ENCODE measurements around the gene FAM168A. TPM values are rescaled to one million over a fixed set of nuclear protein-coding genes. Genes with fewer than 3 reads are reported as not detected.

FAM168A gene
- total and polyA plus RNA-seq, 2 donors (not counting 1 experiment from before 2014, with no cell fraction given): 16.3 to 23.8 TPM

DNA sequence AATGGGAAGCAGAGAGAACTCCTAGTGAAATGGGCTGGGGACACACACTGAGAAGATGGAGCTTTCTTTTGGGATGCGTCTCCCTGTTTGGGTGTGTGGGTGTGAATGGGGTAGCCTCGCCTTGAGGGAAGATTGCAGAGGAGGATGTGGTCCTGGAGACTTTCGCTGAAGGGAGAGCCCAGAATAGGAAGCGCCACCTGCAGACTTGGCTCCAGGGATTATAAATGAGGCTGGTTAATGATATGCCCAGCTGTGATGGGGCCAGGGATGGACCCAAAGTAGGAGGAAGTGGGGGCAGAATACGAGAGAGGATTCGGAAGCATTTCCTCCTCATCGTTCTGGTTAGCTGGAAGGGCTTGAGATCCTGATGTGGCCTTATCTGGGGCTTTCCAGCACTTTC lies 208.0 kb downstream of the FAM168A start:
- DNase-seq (ENCODE audit: low read depth in 2 of 2): no peak

DNA sequence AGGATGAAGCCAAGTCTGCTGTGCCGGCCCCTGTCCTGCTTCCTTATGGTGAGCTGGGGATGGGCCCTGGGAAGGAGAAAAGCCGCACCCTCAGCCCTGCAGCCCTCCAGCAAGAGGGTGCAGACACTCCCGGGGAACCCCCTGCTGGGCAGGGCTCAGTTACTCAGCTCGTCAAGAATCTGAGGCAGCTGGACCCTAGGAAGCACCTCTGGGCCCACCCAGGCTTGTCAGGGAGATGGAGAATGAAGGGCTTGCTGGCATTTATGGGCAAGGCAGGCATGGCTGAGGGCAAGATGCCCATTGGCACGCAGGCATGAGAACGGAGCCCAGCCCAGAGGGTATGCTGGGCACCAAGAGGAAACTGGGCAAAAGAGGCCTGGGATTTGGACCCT lies 208.8 kb downstream of the FAM168A start:
- Histone ChIP-seq H3K4me2 (ENCODE audit: extremely low read depth, insufficient read depth, low read length) (no peak overlapping the region), H2AFZ (ENCODE audit: low read length) (no peak overlapping the region), H3K27me3 (ENCODE audit: control insufficient read depth, insufficient read depth, low read length) (no peaks in the 10 kb centered on the region), H4K20me1 (ENCODE audit: control insufficient read depth, extremely low read depth, insufficient read depth, low read length) (no peaks in the 10 kb centered on the region), H3K9me3 (ENCODE audit: control insufficient read depth, insufficient read depth, low read depth, low read length) (no peaks in the 10 kb centered on the region), H3K4me1 (ENCODE audit: control insufficient read depth, extremely low read depth, insufficient read depth, low read length) (no peaks in the 10 kb centered on the region), H3K36me3 (ENCODE audit: control insufficient read depth, insufficient read depth, low read length) (no peaks in the 10 kb centered on the region), H3K79me2 (ENCODE audit: control insufficient read depth, insufficient read depth, low read length) (peaks cover 3% of the 10 kb centered on the region), H3K4me3 (replicated peaks in 1 of 4; ENCODE audit: control extremely low read depth in 1 of 4, insufficient read depth in 1 of 4, low read depth in 3 of 4, low read length in 4 of 4) (no peak overlapping the region), H3K9ac (ENCODE audit: insufficient read depth, low read length) (no peak overlapping the region), H3K27ac (ENCODE audit: insufficient read depth, low read length) (no peak overlapping the region)
- TF ChIP-seq, protein P1, sequence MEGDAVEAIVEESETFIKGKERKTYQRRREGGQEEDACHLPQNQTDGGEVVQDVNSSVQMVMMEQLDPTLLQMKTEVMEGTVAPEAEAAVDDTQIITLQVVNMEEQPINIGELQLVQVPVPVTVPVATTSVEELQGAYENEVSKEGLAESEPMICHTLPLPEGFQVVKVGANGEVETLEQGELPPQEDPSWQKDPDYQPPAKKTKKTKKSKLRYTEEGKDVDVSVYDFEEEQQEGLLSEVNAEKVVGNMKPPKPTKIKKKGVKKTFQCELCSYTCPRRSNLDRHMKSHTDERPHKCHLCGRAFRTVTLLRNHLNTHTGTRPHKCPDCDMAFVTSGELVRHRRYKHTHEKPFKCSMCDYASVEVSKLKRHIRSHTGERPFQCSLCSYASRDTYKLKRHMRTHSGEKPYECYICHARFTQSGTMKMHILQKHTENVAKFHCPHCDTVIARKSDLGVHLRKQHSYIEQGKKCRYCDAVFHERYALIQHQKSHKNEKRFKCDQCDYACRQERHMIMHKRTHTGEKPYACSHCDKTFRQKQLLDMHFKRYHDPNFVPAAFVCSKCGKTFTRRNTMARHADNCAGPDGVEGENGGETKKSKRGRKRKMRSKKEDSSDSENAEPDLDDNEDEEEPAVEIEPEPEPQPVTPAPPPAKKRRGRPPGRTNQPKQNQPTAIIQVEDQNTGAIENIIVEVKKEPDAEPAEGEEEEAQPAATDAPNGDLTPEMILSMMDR (conservative IDR thresholded peaks at IDR 0.05 in 1 of 2, IDR thresholded peaks at IDR 0.05 in 1 of 2; ENCODE audit: low read depth in 1 of 2, low read length in 2 of 2): no peak
- no peak for TF ChIP-seq EZH2 (IDR thresholded peaks at IDR 0.05; ENCODE audit: low read length, missing control alignments)
- DNase-seq (ENCODE audit: low read depth in 2 of 2): no peak

More for the DNA sequence above, 208.0 kb downstream of the FAM168A start:
- no peaks in the 10 kb centered on the region for H3K4me1 ChIP-seq (ENCODE audit: control insufficient read depth, extremely low read depth, insufficient read depth, low read length)
- H3K27me3 ChIP-seq (ENCODE audit: control insufficient read depth, insufficient read depth, low read length): no peaks in the 10 kb centered on the region
- peaks cover 1% of the 10 kb centered on the region for H3K36me3 ChIP-seq (ENCODE audit: control insufficient read depth, insufficient read depth, low read length)
- no peak overlapping the region for H3K4me2 ChIP-seq (ENCODE audit: extremely low read depth, insufficient read depth, low read length)
- no peak overlapping the region for H3K9ac ChIP-seq (ENCODE audit: insufficient read depth, low read length)
- no peak for TF ChIP-seq EZH2 (IDR thresholded peaks at IDR 0.05; ENCODE audit: low read length, missing control alignments)
- TF ChIP-seq, protein P1 (conservative IDR thresholded peaks at IDR 0.05 in 1 of 2, IDR thresholded peaks at IDR 0.05 in 1 of 2; ENCODE audit: low read depth in 1 of 2, low read length in 2 of 2): no peak
- H3K4me3 ChIP-seq (replicated peaks in 1 of 4; ENCODE audit: control extremely low read depth in 1 of 4, insufficient read depth in 1 of 4, low read depth in 3 of 4, low read length in 4 of 4): no peak overlapping the region
- H4K20me1 ChIP-seq (ENCODE audit: control insufficient read depth, extremely low read depth, insufficient read depth, low read length): no peaks in the 10 kb centered on the region
- H3K9me3 ChIP-seq (ENCODE audit: control insufficient read depth, insufficient read depth, low read depth, low read length): no peaks in the 10 kb centered on the region
- H3K79me2 ChIP-seq (ENCODE audit: control insufficient read depth, insufficient read depth, low read length): peaks cover 3% of the 10 kb centered on the region
- no peak overlapping the region for H3K27ac ChIP-seq (ENCODE audit: insufficient read depth, low read length)
- H2AFZ ChIP-seq (ENCODE audit: low read length): no peak overlapping the region

DNA sequence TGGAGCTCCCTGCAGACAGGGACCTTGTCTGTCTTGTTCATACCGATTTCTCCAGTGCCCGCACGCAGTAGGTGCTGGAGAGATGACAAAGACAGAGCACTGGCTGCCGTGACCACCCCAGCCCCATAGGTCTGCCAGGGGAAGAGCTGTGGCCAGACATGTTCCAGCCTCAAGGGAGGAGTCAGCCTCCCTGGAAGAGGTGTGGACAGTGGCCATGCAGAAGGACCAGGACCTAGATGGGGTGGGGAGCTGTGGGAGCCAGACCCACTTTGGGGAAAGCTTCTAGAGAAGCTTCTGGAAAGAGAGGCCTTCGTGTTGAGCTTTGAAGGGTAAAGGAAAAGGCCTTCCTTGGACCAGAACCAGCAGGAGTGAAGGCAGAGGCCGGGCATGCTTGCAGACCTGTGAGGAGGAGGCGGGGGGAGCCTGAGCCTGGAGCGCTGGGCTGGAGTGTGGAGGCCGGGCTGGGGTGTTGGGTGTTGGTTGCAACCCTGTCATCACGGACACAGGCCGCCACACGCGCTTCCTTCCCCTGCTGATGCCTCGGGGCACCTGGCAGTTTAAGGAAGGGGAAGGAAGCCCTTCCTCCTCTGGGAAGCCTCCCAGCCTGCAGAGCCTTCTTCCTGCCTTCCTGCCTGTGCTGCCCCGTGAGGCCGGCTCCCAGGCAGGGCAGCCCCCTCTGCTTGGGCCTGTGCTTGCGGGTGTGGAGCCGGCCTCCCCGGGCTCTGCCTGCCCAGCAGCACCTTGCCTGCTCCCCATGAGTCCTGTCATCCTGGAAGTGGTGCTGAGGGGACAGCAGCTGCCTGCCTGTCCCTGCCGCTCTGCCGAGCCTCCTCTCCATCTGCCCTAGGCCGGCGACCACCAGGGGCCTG lies 209.4 kb downstream of the FAM168A start:
- H3K36me3 ChIP-seq (ENCODE audit: control insufficient read depth, insufficient read depth, low read length): no peaks in the 10 kb centered on the region
- no peak overlapping the region for H2AFZ ChIP-seq (ENCODE audit: low read length)
- H3K4me1 ChIP-seq (ENCODE audit: control insufficient read depth, extremely low read depth, insufficient read depth, low read length): no peaks in the 10 kb centered on the region
- H3K79me2 ChIP-seq (ENCODE audit: control insufficient read depth, insufficient read depth, low read length): peaks cover 3% of the 10 kb centered on the region
- no peaks in the 10 kb centered on the region for H4K20me1 ChIP-seq (ENCODE audit: control insufficient read depth, extremely low read depth, insufficient read depth, low read length)
- no peak overlapping the region for H3K4me2 ChIP-seq (ENCODE audit: extremely low read depth, insufficient read depth, low read length)
- no peak for DNase-seq (ENCODE audit: low read depth in 2 of 2)
- no peak overlapping the region for H3K27ac ChIP-seq (ENCODE audit: insufficient read depth, low read length)
- no peak overlapping the region for H3K9ac ChIP-seq (ENCODE audit: insufficient read depth, low read length)
- no peaks in the 10 kb centered on the region for H3K9me3 ChIP-seq (ENCODE audit: control insufficient read depth, insufficient read depth, low read depth, low read length)
- H3K27me3 ChIP-seq (ENCODE audit: control insufficient read depth, insufficient read depth, low read length): no peaks in the 10 kb centered on the region
- H3K4me3 ChIP-seq (replicated peaks in 1 of 4; ENCODE audit: control extremely low read depth in 1 of 4, insufficient read depth in 1 of 4, low read depth in 3 of 4, low read length in 4 of 4): no peak overlapping the region
- TF ChIP-seq EZH2 (IDR thresholded peaks at IDR 0.05; ENCODE audit: low read length, missing control alignments): no peak
- TF ChIP-seq, protein P1 (conservative IDR thresholded peaks at IDR 0.05 in 1 of 2, IDR thresholded peaks at IDR 0.05 in 1 of 2; ENCODE audit: low read depth in 1 of 2, low read length in 2 of 2): no peak
